H9 (cell line): ENCODE measurements around the gene UBE2L3. TPM values are rescaled to one million over a fixed set of nuclear protein-coding genes. Genes with fewer than 3 reads are reported as not detected.
"Not testable (repeated sequence)": the region's sequence is repeated elsewhere in the genome, so short reads cannot be mapped to it uniquely, and the experiment has no call there.

Experiments used
- DNase-seq: peaks from one replicate; pipeline ENCODE4 v3.0.0-alpha.2; 2017
- H2AFZ ChIP-seq: one replicate; pipeline ENCODE4 v1.6.1; 2013; ENCODE audit warnings: mild to moderate bottlenecking, low read length, control low read depth, moderate library complexity
- H2AK5ac ChIP-seq: 2 replicates; pipeline ENCODE4 v1.6.1; 2013; ENCODE audit warnings: low read length, control low read depth, mixed read lengths; ENCODE audit not compliant: insufficient read length
- H2BK120ac ChIP-seq: one replicate; pipeline ENCODE4 v1.6.1; 2013; ENCODE audit warnings: low read depth, mild to moderate bottlenecking, low read length, control low read depth, inconsistent platforms; ENCODE audit not compliant: poor library complexity, severe bottlenecking
- H2BK12ac ChIP-seq: 2 replicates; pipeline ENCODE4 v1.6.1; 2013; ENCODE audit warnings: low read length, control low read depth, mixed read lengths, low read depth; ENCODE audit not compliant: insufficient read length
- H2BK15ac ChIP-seq: 2 replicates; pipeline ENCODE4 v1.6.1; 2013; ENCODE audit warnings: low read depth, low read length, control low read depth
- H2BK20ac ChIP-seq: one replicate; pipeline ENCODE4 v1.6.1; 2013; ENCODE audit warnings: low read depth, mild to moderate bottlenecking, low read length, control low read depth, inconsistent platforms; ENCODE audit not compliant: poor library complexity, severe bottlenecking
- H2BK5ac ChIP-seq: 2 replicates; pipeline ENCODE4 v1.6.1; 2013; ENCODE audit warnings: low read length, control low read depth, mixed read lengths; ENCODE audit not compliant: insufficient read length
- H3K14ac ChIP-seq: 2 replicates; pipeline ENCODE4 v1.6.1; 2013; ENCODE audit warnings: low read length, control low read depth; ENCODE audit not compliant: insufficient read depth
- H3K18ac ChIP-seq: 2 replicates; pipeline ENCODE4 v1.6.1; 2013; ENCODE audit warnings: low read depth, mild to moderate bottlenecking, mixed read lengths, low read length, control low read depth; ENCODE audit not compliant: insufficient read length
- H3K23ac ChIP-seq: 2 replicates; pipeline ENCODE4 v1.6.1; 2013; ENCODE audit warnings: low read length, control low read depth, mixed read lengths, low read depth; ENCODE audit not compliant: insufficient read length
- H3K23me2 ChIP-seq: 2 replicates; pipeline ENCODE4 v1.6.1; 2013; ENCODE audit warnings: low read depth, mild to moderate bottlenecking, mixed read lengths, low read length, control low read depth; ENCODE audit not compliant: insufficient read length, poor library complexity, severe bottlenecking
- H3K27ac ChIP-seq: 2 replicates; pipeline ENCODE4 v1.5.1; 2013; ENCODE audit warnings: low read length, control low read depth, mixed read lengths, low read depth; ENCODE audit not compliant: insufficient read length
- H3K27me3 ChIP-seq: 2 replicates; pipeline ENCODE4 v1.6.1; 2013; ENCODE audit warnings: low read length, control low read depth, inconsistent platforms; ENCODE audit not compliant: insufficient read depth
- H3K4ac ChIP-seq: 2 replicates; pipeline ENCODE4 v1.6.1; 2013; ENCODE audit warnings: low read depth, mild to moderate bottlenecking, control low read depth, inconsistent platforms, low read length, moderate library complexity
- H3K4me1 ChIP-seq: 2 replicates; pipeline ENCODE4 v1.6.1; 2013; ENCODE audit warnings: low read length, control low read depth, inconsistent platforms; ENCODE audit not compliant: insufficient read depth
- H3K4me2 ChIP-seq: 2 replicates; pipeline ENCODE4 v1.6.1; 2013; ENCODE audit warnings: low read length, control low read depth, mixed read lengths; ENCODE audit not compliant: insufficient read length, insufficient read depth
- H3K56ac ChIP-seq: 2 replicates; pipeline ENCODE4 v1.6.1; 2013; ENCODE audit warnings: low read depth, mild to moderate bottlenecking, mixed read lengths, low read length, control low read depth; ENCODE audit not compliant: insufficient read length
- H3K79me1 ChIP-seq: 2 replicates; pipeline ENCODE4 v1.6.1; 2013; ENCODE audit warnings: low read depth, mild to moderate bottlenecking, moderate library complexity, low read length, control low read depth, inconsistent platforms; ENCODE audit not compliant: insufficient read depth, poor library complexity, severe bottlenecking
- H3K79me2 ChIP-seq: 2 replicates; pipeline ENCODE4 v1.6.1; 2013; ENCODE audit warnings: low read length, control low read depth, inconsistent platforms; ENCODE audit not compliant: insufficient read depth
- H3K9ac ChIP-seq: 2 replicates; pipeline ENCODE4 v1.6.1; 2013; ENCODE audit warnings: low read length, control low read depth, mixed read lengths; ENCODE audit not compliant: insufficient read length; ENCODE audit errors: extremely low read depth
- H3K9me3 ChIP-seq: one replicate; pipeline ENCODE4 v1.6.1; 2013; ENCODE audit warnings: low read depth, low read length, inconsistent platforms; ENCODE audit not compliant: control insufficient read depth
- H3T11ph ChIP-seq: one replicate; pipeline ENCODE4 v1.6.1; 2013; ENCODE audit warnings: mild to moderate bottlenecking, low read length, control low read depth, inconsistent platforms
- H4K20me1 ChIP-seq: one replicate; pipeline ENCODE4 v1.6.1; 2013; ENCODE audit not compliant: control insufficient read depth, insufficient read length, insufficient read depth
- H4K5ac ChIP-seq: 2 replicates; pipeline ENCODE4 v1.6.1; 2013; ENCODE audit warnings: low read depth, mild to moderate bottlenecking, mixed read lengths, low read length, control low read depth; ENCODE audit not compliant: insufficient read length
- H4K8ac ChIP-seq: replicated peaks from 2 replicates; pipeline ENCODE4 v1.6.1; 2013; ENCODE audit warnings: low read length, control low read depth, mixed read lengths, low read depth; ENCODE audit not compliant: insufficient read length
- H4K91ac ChIP-seq: 2 replicates; pipeline ENCODE4 v1.6.1; 2013; ENCODE audit warnings: low read depth, mild to moderate bottlenecking, moderate library complexity, mixed read lengths, low read length, control low read depth; ENCODE audit not compliant: insufficient read length
- H3K27ac Mint-ChIP-seq, 3 experiments: 2 replicates in 2 of 3; 3 replicates in 1 of 3; pipeline ENCODE4 v1.8.0; 2020 to 2021; ENCODE audit warnings: mixed read lengths in 3 of 3, mild to moderate bottlenecking in 1 of 3, moderate library complexity in 1 of 3
- H3K27me3 Mint-ChIP-seq: 2 replicates; pipeline ENCODE4 v1.8.0; 2021; ENCODE audit warnings: low read depth, mild to moderate bottlenecking, moderate library complexity, mixed read lengths
- H3K36me3 Mint-ChIP-seq, 3 experiments: 2 replicates in 2 of 3; 3 replicates in 1 of 3; pipeline ENCODE4 v1.8.0; 2020 to 2021; ENCODE audit warnings: low read depth in 3 of 3, mixed read lengths in 3 of 3; ENCODE audit not compliant: insufficient read depth in 1 of 3
- H3K4me1 Mint-ChIP-seq, 2 experiments: 2 replicates each; pipeline ENCODE4 v1.8.0; 2020; ENCODE audit warnings: mixed read lengths in 2 of 2
- H3K4me3 Mint-ChIP-seq, 2 experiments: 2 replicates in 1 of 2; 3 replicates in 1 of 2; pipeline ENCODE4 v1.8.0; 2020 to 2021; ENCODE audit warnings: mild to moderate bottlenecking in 2 of 2, mixed read lengths in 2 of 2, moderate library complexity in 1 of 2
- H3K9me3 Mint-ChIP-seq, 2 experiments: 2 replicates in 1 of 2; 3 replicates in 1 of 2; pipeline ENCODE4 v1.8.0; 2020; ENCODE audit warnings: mild to moderate bottlenecking in 2 of 2, mixed read lengths in 2 of 2, moderate library complexity in 1 of 2
- WGBS: extraction: QIAGEN DNeasy Blood & Tissue Kit; methylation state at CpG from one replicate; pipeline ENCODE4 v1.1.7; 2013; ENCODE audit warnings: missing lambda C conversion rate, low lambda C conversion rate, mixed read lengths; ENCODE audit not compliant: insufficient read length; ENCODE audit errors: extremely low coverage; 5-methylcytosine and 5-hydroxymethylcytosine counted together
- total RNA-seq: library from RNA; stranded (reverse); gene quantifications from 2 replicates; pipeline ENCODE4 v1.2.1, GENCODE V29; 2021

Gene UBE2L3
- total RNA-seq, 1 experiment from 2014 or later = 79.7 TPM

- not testable (repeated sequence) for H4K91ac ChIP-seq, H2BK15ac ChIP-seq, H3K23ac ChIP-seq, H4K8ac ChIP-seq, H2AK5ac ChIP-seq, H4K5ac ChIP-seq, H3K14ac ChIP-seq, H2AFZ ChIP-seq, H2BK120ac ChIP-seq, H3K9ac ChIP-seq, H3K9me3 Mint-ChIP-seq, H2BK5ac ChIP-seq, H3K36me3 Mint-ChIP-seq, H3K9me3 ChIP-seq, H3K79me1 ChIP-seq, H3K27me3 Mint-ChIP-seq, H2BK20ac ChIP-seq, H3K4me3 Mint-ChIP-seq, H3K56ac ChIP-seq, H3K79me2 ChIP-seq, H3K4me1 Mint-ChIP-seq, H3T11ph ChIP-seq, H3K4me2 ChIP-seq, H2BK12ac ChIP-seq, H4K20me1 ChIP-seq, H3K4ac ChIP-seq, H3K4me1 ChIP-seq, DNase-seq, H3K27ac Mint-ChIP-seq, H3K27me3 ChIP-seq, H3K27ac ChIP-seq, H3K18ac ChIP-seq, H3K23me2 ChIP-seq
- WGBS = no CpG with 5 or more reads among the region's 5 CpGs
These were observed 36.0 kb upstream of the UBE2L3 start for GRCh38 chr22:21531525-21531924.

GRCh38 chr22:21532863-21533648, 34.5 kb upstream of the UBE2L3 start:
- H2AK5ac ChIP-seq, H2BK120ac ChIP-seq, H2AFZ ChIP-seq, H3K27ac Mint-ChIP-seq, H4K91ac ChIP-seq, H3K4me1 Mint-ChIP-seq, H2BK5ac ChIP-seq, H3K9me3 ChIP-seq, H3K23ac ChIP-seq, H3K18ac ChIP-seq, H3K27me3 Mint-ChIP-seq, H3K4me1 ChIP-seq, H4K20me1 ChIP-seq, H3K4me2 ChIP-seq, H4K5ac ChIP-seq, H3K79me2 ChIP-seq, H3K4me3 Mint-ChIP-seq, H2BK15ac ChIP-seq, H3K9me3 Mint-ChIP-seq, H3K14ac ChIP-seq, H3K4ac ChIP-seq, H3K23me2 ChIP-seq, H3K79me1 ChIP-seq, DNase-seq, H3K36me3 Mint-ChIP-seq, H4K8ac ChIP-seq, H3K56ac ChIP-seq, H3T11ph ChIP-seq, H2BK20ac ChIP-seq, H2BK12ac ChIP-seq, H3K27me3 ChIP-seq, H3K9ac ChIP-seq, H3K27ac ChIP-seq: not testable (repeated sequence)
- WGBS = no CpG with 5 or more reads among the region's 20 CpGs
